Activated naive CD8-positive, alpha-beta T cell treated with anti-CD3 and anti-CD28 coated beads for 36 hours (primary cell): ENCODE measurements around the gene CRYAA. TPM values are rescaled to one million over a fixed set of nuclear protein-coding genes. Genes with fewer than 3 reads are reported as not detected.

Source experiments
- DNase-seq: peaks from one replicate; pipeline ENCODE4 v3.0.0; 2021
- H3K27ac Mint-ChIP-seq: one replicate; pipeline ENCODE4 v1.8.0; 2022; ENCODE audit warnings: mild to moderate bottlenecking, moderate library complexity, mixed read lengths
- H3K27me3 Mint-ChIP-seq: one replicate; pipeline ENCODE4 v1.8.0; 2022; ENCODE audit warnings: mild to moderate bottlenecking, mixed read lengths
- H3K36me3 Mint-ChIP-seq: one replicate; pipeline ENCODE4 v1.8.0; 2021; ENCODE audit warnings: mild to moderate bottlenecking, mixed read lengths
- H3K4me1 Mint-ChIP-seq: one replicate; pipeline ENCODE4 v1.8.0; 2021; ENCODE audit warnings: mixed read lengths
- H3K4me3 Mint-ChIP-seq: one replicate; pipeline ENCODE4 v1.8.0; 2022; ENCODE audit warnings: mild to moderate bottlenecking, moderate library complexity, mixed read lengths
- H3K9me3 Mint-ChIP-seq: one replicate; pipeline ENCODE4 v1.8.0; 2022; ENCODE audit warnings: mixed read lengths
- total RNA-seq, 2 experiments: library from RNA; stranded (reverse); gene quantifications; one replicate each; pipeline ENCODE4 v1.2.3, GENCODE V29; 2021

CRYAA gene
- total RNA-seq, 2 experiments from 2014 or later, result not detected

GRCh38 chr21:43191521-43191920, 22.7 kb downstream of the CRYAA start:
- H3K27me3 Mint-ChIP-seq, result peaks cover 4% of the 10 kb centered on the region
- no peak overlapping the region for H3K4me3 Mint-ChIP-seq
- no peak for DNase-seq
- H3K27ac Mint-ChIP-seq, result no peak overlapping the region
- peaks cover 1% of the 10 kb centered on the region for H3K36me3 Mint-ChIP-seq
- H3K9me3 Mint-ChIP-seq, result no peaks in the 10 kb centered on the region
- H3K4me1 Mint-ChIP-seq, result peaks cover 2% of the 10 kb centered on the region

DNA sequence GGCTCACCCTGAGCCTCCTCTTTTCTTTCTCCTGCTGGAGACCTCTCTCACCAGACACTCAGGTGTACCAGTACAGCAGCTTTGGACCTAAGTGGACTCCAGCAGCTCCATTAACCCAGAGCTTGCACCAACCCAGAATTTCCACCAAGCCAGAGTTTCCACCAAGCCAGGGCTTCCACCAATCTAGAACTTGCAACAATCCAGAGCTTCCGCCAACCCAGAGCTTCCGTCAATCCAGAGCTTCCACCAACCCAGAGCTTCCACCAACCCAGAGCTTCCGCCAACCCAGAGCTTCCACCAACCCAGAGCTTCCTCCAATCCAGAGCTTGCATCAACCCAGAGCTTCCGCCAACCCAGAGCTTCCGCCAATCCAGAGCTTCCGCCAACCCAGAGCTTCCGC, 23.2 kb downstream of the CRYAA start:
- H3K9me3 Mint-ChIP-seq, result no peaks in the 10 kb centered on the region
- peaks cover 4% of the 10 kb centered on the region for H3K27me3 Mint-ChIP-seq
- peaks cover 4% of the 10 kb centered on the region for H3K4me1 Mint-ChIP-seq
- no peak overlapping the region for H3K27ac Mint-ChIP-seq
- H3K36me3 Mint-ChIP-seq, result peaks cover 1% of the 10 kb centered on the region
- DNase-seq, result no peak
- H3K4me3 Mint-ChIP-seq, result no peak overlapping the region

DNA sequence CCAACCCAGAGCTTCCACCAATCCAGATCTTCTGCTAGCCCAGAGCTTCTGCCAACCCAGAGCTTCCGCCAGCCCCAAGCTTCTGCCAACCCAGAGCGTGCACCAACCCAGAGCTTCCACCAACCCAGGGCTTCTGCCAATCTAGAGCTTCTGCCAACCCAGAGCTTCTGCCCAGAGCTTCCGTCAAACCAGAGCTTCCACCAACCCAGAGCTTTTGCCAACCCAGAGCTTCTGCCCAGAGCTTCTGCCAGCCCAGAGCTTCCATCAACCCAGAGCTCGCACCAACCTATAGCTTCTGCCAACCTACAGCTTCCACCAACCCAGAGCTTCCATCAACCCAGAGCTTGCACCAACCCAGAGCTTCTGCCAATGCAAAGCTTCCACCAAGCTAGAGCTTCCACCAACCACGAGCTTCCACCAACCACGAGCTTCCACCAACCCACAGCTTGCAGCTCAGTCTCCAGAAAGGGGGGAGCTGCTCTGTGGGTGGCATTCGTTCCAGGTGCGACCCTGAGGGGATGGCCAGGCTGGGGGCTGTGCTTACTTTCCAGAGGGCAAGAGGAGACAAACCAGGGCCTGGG, 23.8 kb downstream of the CRYAA start:
- DNase-seq, result no peak
- Mint-ChIP-seq H3K27ac (no peak overlapping the region), H3K9me3 (peaks cover under 1% of the 10 kb centered on the region), H3K4me3 (no peak overlapping the region), H3K27me3 (peaks cover 4% of the 10 kb centered on the region), H3K4me1 (peaks cover 10% of the 10 kb centered on the region), H3K36me3 (peaks cover 1% of the 10 kb centered on the region)

- peaks cover 11% of the 10 kb centered on the region for H3K4me1 Mint-ChIP-seq
- peaks cover 4% of the 10 kb centered on the region for H3K27me3 Mint-ChIP-seq
- H3K27ac Mint-ChIP-seq, result no peak overlapping the region
- no peak overlapping the region for H3K4me3 Mint-ChIP-seq
- H3K9me3 Mint-ChIP-seq, result peaks cover 3% of the 10 kb centered on the region
- no peak for DNase-seq
- peaks cover 1% of the 10 kb centered on the region for H3K36me3 Mint-ChIP-seq
Measured at GRCh38 chr21:43193088-43193650, 24.4 kb downstream of the CRYAA start.

- H3K27ac Mint-ChIP-seq, result no peak overlapping the region
- H3K9me3 Mint-ChIP-seq, result peaks cover 8% of the 10 kb centered on the region
- H3K27me3 Mint-ChIP-seq, result peaks cover 4% of the 10 kb centered on the region
- no peak for DNase-seq
- no peak overlapping the region for H3K4me3 Mint-ChIP-seq
- H3K36me3 Mint-ChIP-seq, result peaks cover 1% of the 10 kb centered on the region
- H3K4me1 Mint-ChIP-seq, result peaks cover 11% of the 10 kb centered on the region
Measured at GRCh38 chr21:43193651-43194302, 25.0 kb downstream of the CRYAA start.

- Mint-ChIP-seq H3K4me1 (peaks cover 11% of the 10 kb centered on the region), H3K27ac (no peak overlapping the region), H3K27me3 (peaks cover 4% of the 10 kb centered on the region), H3K36me3 (peaks cover 1% of the 10 kb centered on the region), H3K9me3 (peaks cover 10% of the 10 kb centered on the region), H3K4me3 (peak overlapping the region; percentile 25)
- DNase-seq, result no peak
Measured at GRCh38 chr21:43194303-43195120, 25.7 kb downstream of the CRYAA start.

DNA sequence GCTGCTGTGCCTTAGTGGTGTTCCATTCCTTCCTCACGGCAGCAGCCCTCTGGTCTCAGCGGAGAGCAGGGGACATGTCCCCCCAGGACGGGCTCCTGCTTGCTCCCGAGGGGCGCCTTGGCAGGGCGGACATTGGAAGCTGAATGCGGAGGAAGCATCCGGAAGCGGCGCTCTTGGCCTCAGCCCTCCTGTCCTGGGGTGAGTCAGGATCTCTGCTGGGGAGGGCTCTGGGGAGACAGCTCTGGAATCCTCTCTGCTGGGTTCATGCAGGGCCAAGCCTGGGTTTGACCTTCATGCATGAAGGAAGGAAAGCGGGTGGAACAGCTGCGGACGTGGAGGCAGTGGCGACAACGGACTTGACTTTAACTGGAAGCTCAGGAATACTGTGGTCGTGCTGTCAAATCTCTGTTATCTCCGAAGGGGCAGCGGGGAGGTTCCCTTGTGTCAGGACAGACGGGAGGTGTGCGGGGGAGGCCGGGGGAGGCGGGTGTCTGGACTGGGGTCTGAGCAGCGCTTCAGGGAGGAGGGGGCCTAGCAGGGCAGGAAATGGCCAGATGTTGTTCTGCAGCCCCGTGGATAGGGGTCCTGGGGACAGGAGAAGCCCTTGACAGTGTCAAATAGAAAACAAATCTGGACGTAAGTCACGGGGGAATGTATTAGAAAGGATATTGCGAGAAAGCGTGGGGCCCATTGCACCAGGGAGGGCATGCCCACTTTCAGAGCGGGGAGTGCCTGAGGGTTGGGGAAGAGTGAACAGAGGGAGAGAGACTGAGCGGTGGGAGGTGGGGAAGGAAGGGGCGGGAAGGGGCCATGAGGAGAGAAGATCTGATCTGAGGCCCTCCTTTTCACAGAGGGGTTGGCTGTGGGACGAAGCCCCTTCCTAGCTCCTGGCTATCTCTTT, 26.6 kb downstream of the CRYAA start:
- Mint-ChIP-seq H3K9me3 (peaks cover 13% of the 10 kb centered on the region), H3K4me3 (no peak overlapping the region), H3K27ac (no peak overlapping the region), H3K4me1 (peaks cover 11% of the 10 kb centered on the region), H3K27me3 (peaks cover 4% of the 10 kb centered on the region), H3K36me3 (peaks cover 1% of the 10 kb centered on the region)
- no peak for DNase-seq

DNA sequence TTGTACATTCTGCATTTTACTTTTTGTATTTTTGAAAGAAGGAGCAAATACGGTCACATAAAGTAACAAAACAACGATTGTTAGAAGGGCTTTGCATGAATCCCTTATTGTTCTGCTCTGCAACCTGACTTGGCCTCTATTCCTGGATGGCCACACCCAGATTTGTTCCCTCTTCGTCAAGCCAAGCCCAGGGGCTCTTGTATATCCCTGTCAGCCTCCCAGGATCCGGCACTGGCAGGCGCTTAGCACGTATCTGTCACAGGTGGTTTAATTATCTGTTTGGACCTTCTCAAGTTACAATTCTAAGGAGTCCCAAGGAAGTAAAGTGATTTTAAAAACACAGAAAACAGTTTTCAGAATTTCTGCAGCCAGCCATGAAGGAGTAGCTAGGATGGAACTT, 28.0 kb downstream of the CRYAA start:
- no peak for DNase-seq
- H3K36me3 Mint-ChIP-seq, result peaks cover 3% of the 10 kb centered on the region
- no peak overlapping the region for H3K27ac Mint-ChIP-seq
- H3K27me3 Mint-ChIP-seq, result peaks cover 4% of the 10 kb centered on the region
- no peak overlapping the region for H3K4me3 Mint-ChIP-seq
- H3K4me1 Mint-ChIP-seq, result peaks cover 11% of the 10 kb centered on the region
- H3K9me3 Mint-ChIP-seq, result peaks cover 21% of the 10 kb centered on the region

DNA sequence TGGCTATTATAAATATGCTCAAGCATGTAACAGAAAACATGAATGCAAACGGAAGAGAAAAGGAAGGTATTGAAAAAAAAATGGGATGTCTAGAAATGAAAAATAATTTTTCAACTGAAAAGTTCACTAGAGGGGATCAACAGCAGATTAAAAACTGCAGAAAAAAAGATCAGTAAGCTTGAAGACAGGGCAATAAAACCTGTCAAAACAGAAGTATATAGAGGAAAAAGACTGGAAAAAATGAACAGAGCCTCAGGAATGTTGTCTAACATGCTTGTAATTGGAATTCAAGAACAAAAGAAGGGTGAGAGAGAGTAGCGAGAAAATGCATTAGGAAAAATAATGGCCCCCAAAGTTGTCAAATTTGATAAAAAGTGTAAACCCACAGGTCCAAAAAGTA, 29.6 kb downstream of the CRYAA start:
- Mint-ChIP-seq H3K4me1 (peaks cover 11% of the 10 kb centered on the region), H3K27ac (no peak overlapping the region), H3K9me3 (peaks cover 26% of the 10 kb centered on the region), H3K27me3 (peaks cover 4% of the 10 kb centered on the region), H3K4me3 (no peak overlapping the region), H3K36me3 (peaks cover 2% of the 10 kb centered on the region)
- no peak for DNase-seq

DNA sequence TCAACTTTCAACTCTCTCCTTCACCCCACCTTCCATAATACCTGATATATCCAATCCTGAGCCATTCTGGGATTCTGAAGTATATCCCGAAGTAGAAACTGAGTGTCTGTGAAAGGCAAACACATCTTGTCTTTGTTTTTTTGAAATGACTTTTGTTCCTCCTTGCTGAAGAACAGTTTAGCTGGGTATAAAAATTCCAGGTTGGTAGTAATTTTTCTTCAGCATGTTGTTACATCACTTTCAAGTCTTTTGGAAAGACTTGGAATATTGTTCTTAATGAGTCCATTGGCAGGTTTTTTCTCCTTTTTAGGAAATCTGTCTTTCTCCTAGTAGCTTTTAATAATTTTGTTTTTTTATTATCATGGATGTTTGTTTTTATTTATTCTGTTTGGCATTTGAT, 32.7 kb downstream of the CRYAA start:
- peaks cover 26% of the 10 kb centered on the region for H3K9me3 Mint-ChIP-seq
- H3K27ac Mint-ChIP-seq, result no peak overlapping the region
- peaks cover 9% of the 10 kb centered on the region for H3K4me1 Mint-ChIP-seq
- no peak overlapping the region for H3K4me3 Mint-ChIP-seq
- H3K27me3 Mint-ChIP-seq, result no peaks in the 10 kb centered on the region
- no peak for DNase-seq
- H3K36me3 Mint-ChIP-seq, result peaks cover 2% of the 10 kb centered on the region

DNA sequence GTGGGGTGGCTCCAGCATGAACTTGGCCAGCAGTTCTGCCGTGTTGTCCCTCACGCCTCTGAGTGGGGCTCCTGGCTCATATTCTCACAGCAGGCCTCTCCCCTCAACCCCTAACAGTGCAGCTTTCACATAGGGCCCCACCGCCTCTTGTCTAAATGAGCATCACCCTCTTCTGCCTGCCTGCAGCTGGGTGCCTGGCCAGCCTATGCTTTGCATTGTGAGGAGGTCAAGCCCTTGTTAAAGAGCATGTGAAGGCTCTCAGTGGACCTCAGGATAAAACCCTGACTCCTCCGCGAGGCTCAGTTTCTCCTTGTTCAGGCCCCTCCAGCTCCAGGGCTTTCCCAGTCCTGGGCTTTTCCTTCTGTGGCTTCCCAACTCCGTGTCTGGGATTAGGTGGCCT, 34.8 kb downstream of the CRYAA start:
- H3K27ac Mint-ChIP-seq, result no peak overlapping the region
- no peak for DNase-seq
- peaks cover 2% of the 10 kb centered on the region for H3K36me3 Mint-ChIP-seq
- H3K27me3 Mint-ChIP-seq, result peaks cover 13% of the 10 kb centered on the region
- no peak overlapping the region for H3K4me3 Mint-ChIP-seq
- H3K4me1 Mint-ChIP-seq, result no peaks in the 10 kb centered on the region
- peaks cover 19% of the 10 kb centered on the region for H3K9me3 Mint-ChIP-seq

DNA sequence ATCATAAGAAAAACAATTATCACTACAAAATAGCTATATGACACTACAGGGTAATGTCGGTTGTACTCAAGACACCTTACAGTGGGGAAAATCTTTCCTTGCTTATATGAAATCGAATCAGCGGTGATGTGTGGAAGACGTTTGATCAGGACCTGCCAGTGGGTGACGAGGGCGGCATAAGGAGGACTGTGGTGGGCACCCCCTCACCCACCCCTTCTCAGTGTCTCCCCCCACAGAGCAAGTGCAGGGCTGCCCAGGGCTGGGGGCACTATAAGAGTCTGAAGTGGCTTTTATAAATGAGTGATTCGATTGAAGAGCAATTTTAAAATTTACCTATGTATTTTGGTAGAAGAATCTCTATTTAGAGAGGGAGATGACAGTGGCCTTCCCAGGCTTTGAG, 35.8 kb downstream of the CRYAA start:
- peaks cover 17% of the 10 kb centered on the region for H3K9me3 Mint-ChIP-seq
- H3K27me3 Mint-ChIP-seq, result peaks cover 17% of the 10 kb centered on the region
- no peaks in the 10 kb centered on the region for H3K4me1 Mint-ChIP-seq
- no peak for DNase-seq
- no peak overlapping the region for H3K4me3 Mint-ChIP-seq
- peaks cover 2% of the 10 kb centered on the region for H3K36me3 Mint-ChIP-seq
- H3K27ac Mint-ChIP-seq, result no peak overlapping the region

DNA sequence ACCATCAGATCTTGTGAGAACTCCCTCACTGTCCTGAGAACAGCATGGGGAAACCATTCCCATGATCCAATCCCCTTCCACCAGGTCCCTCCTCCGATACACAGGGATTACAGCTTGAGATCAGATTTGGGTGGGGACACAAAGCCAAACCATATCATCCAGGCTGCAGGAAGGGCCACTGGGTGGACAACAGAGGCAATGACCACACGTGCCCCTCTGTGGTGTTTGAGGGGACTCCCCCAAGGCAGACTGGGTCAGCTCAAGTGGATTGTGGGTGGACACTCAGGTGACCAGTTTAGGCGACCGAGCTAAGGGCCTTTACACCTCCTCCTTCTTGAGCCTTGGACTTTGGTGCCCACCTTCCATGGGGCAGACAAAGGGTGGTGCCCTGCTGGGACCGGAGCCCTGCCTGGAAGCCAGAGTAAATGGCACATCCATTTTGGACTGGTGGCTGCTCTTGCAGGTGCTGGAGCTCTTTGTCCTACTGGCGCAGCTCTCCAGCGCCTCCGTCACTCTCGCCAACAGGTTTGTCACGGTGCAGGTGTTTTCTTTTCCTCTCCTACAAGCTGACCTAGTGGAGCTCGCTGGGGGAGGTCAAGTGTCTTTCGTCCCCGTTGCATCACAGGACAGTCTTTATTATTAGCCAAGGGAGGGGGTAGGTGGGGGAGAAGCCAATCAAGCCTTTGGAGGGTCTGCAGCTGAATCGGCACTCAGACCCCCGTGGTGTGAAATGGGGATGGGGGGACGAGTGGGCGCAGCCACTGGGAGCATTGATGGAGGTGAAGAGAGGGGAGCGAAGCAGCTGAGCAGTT, 37.6 kb downstream of the CRYAA start:
- H3K27ac Mint-ChIP-seq, result no peak overlapping the region

GRCh38 chr21:43207043-43207315, 38.2 kb downstream of the CRYAA start:
- DNase-seq, result no peak
- peaks cover 17% of the 10 kb centered on the region for H3K27me3 Mint-ChIP-seq
- no peaks in the 10 kb centered on the region for H3K36me3 Mint-ChIP-seq
- H3K9me3 Mint-ChIP-seq, result peaks cover 4% of the 10 kb centered on the region
- no peak overlapping the region for H3K27ac Mint-ChIP-seq
- H3K4me3 Mint-ChIP-seq, result no peak overlapping the region
- H3K4me1 Mint-ChIP-seq, result no peaks in the 10 kb centered on the region

More for the DNA sequence above, 37.6 kb downstream of the CRYAA start:
- peaks cover 8% of the 10 kb centered on the region for H3K9me3 Mint-ChIP-seq
- no peak overlapping the region for H3K4me3 Mint-ChIP-seq
- H3K4me1 Mint-ChIP-seq, result no peaks in the 10 kb centered on the region
- no peak for DNase-seq
- H3K36me3 Mint-ChIP-seq, result no peaks in the 10 kb centered on the region
- peaks cover 17% of the 10 kb centered on the region for H3K27me3 Mint-ChIP-seq
